IPS-20b (cell line): ENCODE measurements around the gene HMCN2.

Experiments
- H3K27ac ChIP-seq: one replicate; pipeline ENCODE4 v1.5.1; 2013; ENCODE audit warnings: low read length
- H3K27me3 ChIP-seq: 2 replicates; pipeline ENCODE4 v1.6.1; 2013; ENCODE audit warnings: mild to moderate bottlenecking, low read length, inconsistent platforms; ENCODE audit not compliant: insufficient read depth
- H3K36me3 ChIP-seq: 2 replicates; pipeline ENCODE4 v1.6.1; 2013; ENCODE audit warnings: low read depth, mild to moderate bottlenecking, inconsistent platforms, low read length, moderate library complexity; ENCODE audit not compliant: insufficient read depth
- H3K4me1 ChIP-seq: 2 replicates; pipeline ENCODE4 v1.6.1; 2013; ENCODE audit warnings: mild to moderate bottlenecking, control low read depth, inconsistent platforms, low read length, moderate library complexity; ENCODE audit not compliant: insufficient read depth
- H3K4me3 ChIP-seq: 2 replicates; pipeline ENCODE4 v1.5.1; 2013; ENCODE audit warnings: mild to moderate bottlenecking, low read length, inconsistent platforms
- H3K9ac ChIP-seq: 2 replicates; pipeline ENCODE4 v1.6.1; 2013; ENCODE audit warnings: low read depth, mild to moderate bottlenecking, inconsistent platforms, low read length, moderate library complexity
- H3K9me3 ChIP-seq: 2 replicates; pipeline ENCODE4 v1.6.1; 2013; ENCODE audit warnings: mild to moderate bottlenecking, low read depth, low read length, inconsistent platforms; ENCODE audit not compliant: insufficient read depth

HMCN2 gene

GRCh38 chr9:130406278-130406895, 140.8 kb downstream of the HMCN2 start:
- no peaks in the 10 kb centered on the region for H3K9me3 ChIP-seq
- no peak overlapping the region for H3K27ac ChIP-seq
- H3K4me1 ChIP-seq: no peaks in the 10 kb centered on the region
- H3K9ac ChIP-seq: no peak overlapping the region
- H3K27me3 ChIP-seq: no peaks in the 10 kb centered on the region
- no peak overlapping the region for H3K4me3 ChIP-seq
- H3K36me3 ChIP-seq: no peaks in the 10 kb centered on the region

- Histone ChIP-seq H3K9me3 (no peaks in the 10 kb centered on the region), H3K36me3 (no peaks in the 10 kb centered on the region), H3K27ac (no peak overlapping the region), H3K27me3 (no peaks in the 10 kb centered on the region), H3K9ac (no peak overlapping the region), H3K4me3 (no peak overlapping the region), H3K4me1 (no peaks in the 10 kb centered on the region)
Observed at GRCh38 chr9:130407916-130408663, 142.5 kb downstream of the HMCN2 start.

- Histone ChIP-seq H3K36me3 (no peaks in the 10 kb centered on the region), H3K27me3 (no peaks in the 10 kb centered on the region), H3K27ac (no peak overlapping the region), H3K4me1 (no peaks in the 10 kb centered on the region), H3K9me3 (no peaks in the 10 kb centered on the region), H3K9ac (no peak overlapping the region), H3K4me3 (no peak overlapping the region)
Observed at GRCh38 chr9:130408669-130409068, 143.1 kb downstream of the HMCN2 start.

GRCh38 chr9:130409246-130409645, 143.7 kb downstream of the HMCN2 start:
- Histone ChIP-seq H3K9ac (no peak overlapping the region), H3K4me3 (no peak overlapping the region), H3K36me3 (no peaks in the 10 kb centered on the region), H3K27ac (no peak overlapping the region), H3K4me1 (no peaks in the 10 kb centered on the region), H3K27me3 (no peaks in the 10 kb centered on the region), H3K9me3 (no peaks in the 10 kb centered on the region)

GRCh38 chr9:130410443-130410842, 144.9 kb downstream of the HMCN2 start:
- no peaks in the 10 kb centered on the region for H3K9me3 ChIP-seq
- no peaks in the 10 kb centered on the region for H3K27me3 ChIP-seq
- no peak overlapping the region for H3K9ac ChIP-seq
- no peaks in the 10 kb centered on the region for H3K36me3 ChIP-seq
- no peaks in the 10 kb centered on the region for H3K4me1 ChIP-seq
- no peak overlapping the region for H3K27ac ChIP-seq
- H3K4me3 ChIP-seq: no peak overlapping the region

GRCh38 chr9:130411566-130411915, 146.0 kb downstream of the HMCN2 start:
- Histone ChIP-seq H3K4me3 (no peak overlapping the region), H3K27me3 (no peaks in the 10 kb centered on the region), H3K4me1 (no peaks in the 10 kb centered on the region), H3K9ac (no peak overlapping the region), H3K9me3 (no peaks in the 10 kb centered on the region), H3K27ac (no peak overlapping the region), H3K36me3 (no peaks in the 10 kb centered on the region)

GRCh38 chr9:130414081-130414731, 148.6 kb downstream of the HMCN2 start:
- Histone ChIP-seq H3K9ac (no peak overlapping the region), H3K4me3 (no peak overlapping the region), H3K4me1 (no peaks in the 10 kb centered on the region), H3K27ac (no peak overlapping the region), H3K9me3 (no peaks in the 10 kb centered on the region), H3K36me3 (no peaks in the 10 kb centered on the region), H3K27me3 (no peaks in the 10 kb centered on the region)

- Histone ChIP-seq H3K9ac (no peak overlapping the region), H3K9me3 (peaks cover 4% of the 10 kb centered on the region; the same call in 1 of the 2 replicates), H3K36me3 (no peaks in the 10 kb centered on the region), H3K4me1 (no peaks in the 10 kb centered on the region), H3K27me3 (no peaks in the 10 kb centered on the region), H3K4me3 (no peak overlapping the region), H3K27ac (no peak overlapping the region)
Observed at GRCh38 chr9:130414910-130415746, 149.6 kb downstream of the HMCN2 start.

GRCh38 chr9:130417602-130418001, 152.0 kb downstream of the HMCN2 start:
- Histone ChIP-seq H3K4me1 (peaks cover 4% of the 10 kb centered on the region; the same call in 1 of the 2 replicates), H3K27ac (no peak overlapping the region), H3K36me3 (no peaks in the 10 kb centered on the region), H3K9me3 (peaks cover 4% of the 10 kb centered on the region; the same call in 1 of the 2 replicates), H3K9ac (no peak overlapping the region), H3K27me3 (no peaks in the 10 kb centered on the region), H3K4me3 (no peak overlapping the region)

- H3K4me1 ChIP-seq: peaks cover 4% of the 10 kb centered on the region; the same call in 1 of the 2 replicates
- H3K9ac ChIP-seq: no peak overlapping the region
- peaks cover 4% of the 10 kb centered on the region; the same call in 1 of the 2 replicates for H3K9me3 ChIP-seq
- no peaks in the 10 kb centered on the region for H3K36me3 ChIP-seq
- H3K27ac ChIP-seq: no peak overlapping the region
- no peak overlapping the region for H3K4me3 ChIP-seq
- H3K27me3 ChIP-seq: no peaks in the 10 kb centered on the region
Observed at GRCh38 chr9:130418776-130419175, 153.2 kb downstream of the HMCN2 start.

GRCh38 chr9:130419521-130420035, 154.0 kb downstream of the HMCN2 start:
- H3K27me3 ChIP-seq: no peaks in the 10 kb centered on the region
- peaks cover 4% of the 10 kb centered on the region; the same call in 1 of the 2 replicates for H3K4me1 ChIP-seq
- H3K27ac ChIP-seq: no peak overlapping the region
- H3K4me3 ChIP-seq: no peak overlapping the region
- no peaks in the 10 kb centered on the region for H3K36me3 ChIP-seq
- peaks cover 4% of the 10 kb centered on the region; the same call in 1 of the 2 replicates for H3K9me3 ChIP-seq
- H3K9ac ChIP-seq: no peak overlapping the region
